Measurements from ENCODE around the gene WDR74. TPM values are rescaled to one million over a fixed set of nuclear protein-coding genes. Genes with fewer than 3 reads are reported as not detected.

WDR74 gene
- total and polyA plus RNA-seq, 9 of the 15 experiments (the other 6 are each of a cell fraction or from before 2014, with no cell fraction given): 32.7 to 210 (median 114) TPM

- no peak for TF ChIP-seq PBX2 (CRISPR knock-in tag; IDR thresholded peaks at IDR 0.05; ENCODE audit: low read depth)
- no peak for TF ChIP-seq PBX2 (tag; conservative IDR thresholded peaks at IDR 0.05; ENCODE audit: low read depth)
- peak; percentile 55; the same call in 1 of the 2 replicates for TF ChIP-seq KLF1 (tag; IDR thresholded peaks at IDR 0.05)
- TF ChIP-seq, protein P1, sequence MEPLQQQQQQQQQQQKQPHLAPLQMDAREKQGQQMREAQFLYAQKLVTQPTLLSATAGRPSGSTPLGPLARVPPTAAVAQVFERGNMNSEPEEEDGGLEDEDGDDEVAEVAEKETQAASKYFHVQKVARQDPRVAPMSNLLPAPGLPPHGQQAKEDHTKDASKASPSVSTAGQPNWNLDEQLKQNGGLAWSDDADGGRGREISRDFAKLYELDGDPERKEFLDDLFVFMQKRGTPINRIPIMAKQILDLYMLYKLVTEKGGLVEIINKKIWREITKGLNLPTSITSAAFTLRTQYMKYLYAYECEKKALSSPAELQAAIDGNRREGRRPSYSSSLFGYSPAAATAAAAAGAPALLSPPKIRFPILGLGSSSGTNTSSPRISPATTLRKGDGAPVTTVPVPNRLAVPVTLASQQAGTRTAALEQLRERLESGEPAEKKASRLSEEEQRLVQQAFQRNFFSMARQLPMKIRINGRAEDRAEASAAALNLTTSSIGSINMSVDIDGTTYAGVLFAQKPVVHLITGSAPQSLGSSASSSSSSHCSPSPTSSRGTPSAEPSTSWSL (CRISPR knock-in tag; IDR thresholded peaks at IDR 0.05; ENCODE audit: borderline replicate concordance): peak; percentile 39; the same call in 1 of the 2 replicates
- TF ChIP-seq, protein P2, sequence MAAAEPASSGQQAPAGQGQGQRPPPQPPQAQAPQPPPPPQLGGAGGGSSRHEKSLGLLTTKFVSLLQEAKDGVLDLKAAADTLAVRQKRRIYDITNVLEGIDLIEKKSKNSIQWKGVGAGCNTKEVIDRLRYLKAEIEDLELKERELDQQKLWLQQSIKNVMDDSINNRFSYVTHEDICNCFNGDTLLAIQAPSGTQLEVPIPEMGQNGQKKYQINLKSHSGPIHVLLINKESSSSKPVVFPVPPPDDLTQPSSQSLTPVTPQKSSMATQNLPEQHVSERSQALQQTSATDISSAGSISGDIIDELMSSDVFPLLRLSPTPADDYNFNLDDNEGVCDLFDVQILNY (CRISPR knock-in tag; IDR thresholded peaks at IDR 0.05): peak; percentile 66; the same call in 1 of the 2 replicates
- TF ChIP-seq, protein P3, sequence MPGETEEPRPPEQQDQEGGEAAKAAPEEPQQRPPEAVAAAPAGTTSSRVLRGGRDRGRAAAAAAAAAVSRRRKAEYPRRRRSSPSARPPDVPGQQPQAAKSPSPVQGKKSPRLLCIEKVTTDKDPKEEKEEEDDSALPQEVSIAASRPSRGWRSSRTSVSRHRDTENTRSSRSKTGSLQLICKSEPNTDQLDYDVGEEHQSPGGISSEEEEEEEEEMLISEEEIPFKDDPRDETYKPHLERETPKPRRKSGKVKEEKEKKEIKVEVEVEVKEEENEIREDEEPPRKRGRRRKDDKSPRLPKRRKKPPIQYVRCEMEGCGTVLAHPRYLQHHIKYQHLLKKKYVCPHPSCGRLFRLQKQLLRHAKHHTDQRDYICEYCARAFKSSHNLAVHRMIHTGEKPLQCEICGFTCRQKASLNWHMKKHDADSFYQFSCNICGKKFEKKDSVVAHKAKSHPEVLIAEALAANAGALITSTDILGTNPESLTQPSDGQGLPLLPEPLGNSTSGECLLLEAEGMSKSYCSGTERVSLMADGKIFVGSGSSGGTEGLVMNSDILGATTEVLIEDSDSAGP (CRISPR knock-in tag; IDR thresholded peaks at IDR 0.05): no peak
- TF ChIP-seq FOXA3 (CRISPR knock-in tag; conservative IDR thresholded peaks at IDR 0.05 in 1 of 2, IDR thresholded peaks at IDR 0.05 in 1 of 2): peak in 1 of 2 experiments; percentile 49; a peak in 1 of 4 replicates
- no peak for TF ChIP-seq HMG20B (CRISPR knock-in tag; IDR thresholded peaks at IDR 0.05)
- peak; percentile 91 for TF ChIP-seq ZNF511 (CRISPR knock-in tag; IDR thresholded peaks at IDR 0.05)
- no peak for TF ChIP-seq USF2 (CRISPR knock-in tag; IDR thresholded peaks at IDR 0.05)
- 0 out of 4 replicates have a peak, but pooled peaks have one; percentile 3 to 11 for TF ChIP-seq RAD21 (CRISPR knock-in tag; conservative IDR thresholded peaks at IDR 0.05 in 1 of 2, IDR thresholded peaks at IDR 0.05 in 1 of 2)
- peak; percentile 88 for TF ChIP-seq SAP30 (IDR thresholded peaks at IDR 0.05; ENCODE audit: borderline replicate concordance, insufficient read depth, low read depth, low read length, poor library complexity, severe bottlenecking)
- TF ChIP-seq, protein P4, sequence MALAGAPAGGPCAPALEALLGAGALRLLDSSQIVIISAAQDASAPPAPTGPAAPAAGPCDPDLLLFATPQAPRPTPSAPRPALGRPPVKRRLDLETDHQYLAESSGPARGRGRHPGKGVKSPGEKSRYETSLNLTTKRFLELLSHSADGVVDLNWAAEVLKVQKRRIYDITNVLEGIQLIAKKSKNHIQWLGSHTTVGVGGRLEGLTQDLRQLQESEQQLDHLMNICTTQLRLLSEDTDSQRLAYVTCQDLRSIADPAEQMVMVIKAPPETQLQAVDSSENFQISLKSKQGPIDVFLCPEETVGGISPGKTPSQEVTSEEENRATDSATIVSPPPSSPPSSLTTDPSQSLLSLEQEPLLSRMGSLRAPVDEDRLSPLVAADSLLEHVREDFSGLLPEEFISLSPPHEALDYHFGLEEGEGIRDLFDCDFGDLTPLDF (CRISPR knock-in tag; IDR thresholded peaks at IDR 0.05): peak; percentile 91; the same call in 1 of the 2 replicates
- TF ChIP-seq FOXM1 (IDR thresholded peaks at IDR 0.05; ENCODE audit: low read depth): no peak
- TF ChIP-seq FOXM1 (CRISPR knock-in tag; IDR thresholded peaks at IDR 0.05; ENCODE audit: low read depth): no peak
- TF ChIP-seq ZNF436 (CRISPR knock-in tag; IDR thresholded peaks at IDR 0.05): no peak
These were observed 47.7 kb downstream of the WDR74 start, which contains the start of gene TMEM223 (continued) for GRCh38 chr11:62791501-62792201.

All from K562 (cell line).